ENCODE measurements around the gene PNMA8A. TPM values are rescaled to one million over a fixed set of nuclear protein-coding genes. Genes with fewer than 3 reads are reported as not detected.

PNMA8A gene
- total and polyA plus RNA-seq, 10 of the 15 experiments (the other 5 are each of a cell fraction or from before 2014, with no cell fraction given) = 0.02 to 0.28 (median 0.16) TPM

DNA sequence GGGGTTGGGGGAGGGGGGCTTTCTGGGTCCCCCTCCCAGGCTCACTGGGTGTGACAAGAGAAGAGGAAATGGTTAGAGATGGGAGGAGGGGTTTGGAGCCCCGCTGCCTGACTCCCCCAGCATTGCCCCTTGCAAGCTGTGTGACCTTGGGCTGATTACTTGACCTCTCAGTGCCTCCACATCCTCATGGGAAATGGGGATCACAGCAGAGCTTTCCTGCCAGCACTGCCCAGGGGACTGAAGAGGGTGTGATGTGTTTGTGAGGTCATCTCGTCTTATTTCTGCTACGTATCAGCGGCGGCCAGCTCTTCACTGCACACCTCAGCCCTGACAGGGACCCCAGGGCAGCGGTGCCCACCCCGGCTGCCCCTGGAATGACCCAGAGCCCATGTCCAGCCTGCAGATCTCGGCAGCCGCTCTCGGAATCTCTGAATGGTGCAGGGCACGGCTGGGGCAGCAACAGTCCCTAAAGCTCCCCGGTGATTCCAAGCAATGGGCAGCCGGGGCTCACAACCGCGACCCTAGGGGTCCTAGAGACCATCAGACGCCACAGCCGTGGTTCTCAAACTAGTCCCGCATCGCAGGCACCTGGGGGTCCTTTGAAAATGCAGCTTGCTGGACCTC, 15.9 kb upstream of the PNMA8A start:
- no peak for FAIRE-seq

DNA sequence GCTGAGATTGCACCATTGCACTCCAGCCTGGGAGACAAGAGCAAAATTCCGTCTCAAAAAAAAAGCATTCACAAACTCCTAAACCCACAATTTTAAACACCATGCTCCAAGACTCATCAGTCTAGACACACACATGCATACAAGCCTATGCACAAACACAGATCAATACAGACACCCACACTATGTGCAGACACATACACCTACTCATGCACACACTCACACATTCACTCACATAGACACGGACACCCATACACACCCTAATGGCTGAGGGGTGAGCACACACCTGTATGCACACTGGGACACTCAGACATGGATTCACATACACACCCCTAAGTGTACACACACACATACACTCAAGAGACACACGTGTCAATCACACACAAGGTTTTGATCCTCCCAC, 15.0 kb upstream of the PNMA8A start:
- in situ Hi-C loops (cut with MboI) = loop anchor here (5.0 kb wide), 2 partner anchors 84 to 204 kb away; no protein-coding TSS in a partner anchor
- TF ChIP-seq SUZ12 (IDR thresholded peaks at IDR 0.05; ENCODE audit: unreplicated experiment) (no peak), HDAC2 (IDR thresholded peaks at IDR 0.05) (no peak), STAT1 (conservative IDR thresholded peaks at IDR 0.05) (no peak), SMC3 (IDR thresholded peaks at IDR 0.05; ENCODE audit: borderline replicate concordance, low read length) (no peak), RBBP5 (conservative IDR thresholded peaks at IDR 0.05) (no peak), CREB1 (IDR thresholded peaks at IDR 0.05; ENCODE audit: low read depth) (no peak)
- TF ChIP-seq, protein P1, sequence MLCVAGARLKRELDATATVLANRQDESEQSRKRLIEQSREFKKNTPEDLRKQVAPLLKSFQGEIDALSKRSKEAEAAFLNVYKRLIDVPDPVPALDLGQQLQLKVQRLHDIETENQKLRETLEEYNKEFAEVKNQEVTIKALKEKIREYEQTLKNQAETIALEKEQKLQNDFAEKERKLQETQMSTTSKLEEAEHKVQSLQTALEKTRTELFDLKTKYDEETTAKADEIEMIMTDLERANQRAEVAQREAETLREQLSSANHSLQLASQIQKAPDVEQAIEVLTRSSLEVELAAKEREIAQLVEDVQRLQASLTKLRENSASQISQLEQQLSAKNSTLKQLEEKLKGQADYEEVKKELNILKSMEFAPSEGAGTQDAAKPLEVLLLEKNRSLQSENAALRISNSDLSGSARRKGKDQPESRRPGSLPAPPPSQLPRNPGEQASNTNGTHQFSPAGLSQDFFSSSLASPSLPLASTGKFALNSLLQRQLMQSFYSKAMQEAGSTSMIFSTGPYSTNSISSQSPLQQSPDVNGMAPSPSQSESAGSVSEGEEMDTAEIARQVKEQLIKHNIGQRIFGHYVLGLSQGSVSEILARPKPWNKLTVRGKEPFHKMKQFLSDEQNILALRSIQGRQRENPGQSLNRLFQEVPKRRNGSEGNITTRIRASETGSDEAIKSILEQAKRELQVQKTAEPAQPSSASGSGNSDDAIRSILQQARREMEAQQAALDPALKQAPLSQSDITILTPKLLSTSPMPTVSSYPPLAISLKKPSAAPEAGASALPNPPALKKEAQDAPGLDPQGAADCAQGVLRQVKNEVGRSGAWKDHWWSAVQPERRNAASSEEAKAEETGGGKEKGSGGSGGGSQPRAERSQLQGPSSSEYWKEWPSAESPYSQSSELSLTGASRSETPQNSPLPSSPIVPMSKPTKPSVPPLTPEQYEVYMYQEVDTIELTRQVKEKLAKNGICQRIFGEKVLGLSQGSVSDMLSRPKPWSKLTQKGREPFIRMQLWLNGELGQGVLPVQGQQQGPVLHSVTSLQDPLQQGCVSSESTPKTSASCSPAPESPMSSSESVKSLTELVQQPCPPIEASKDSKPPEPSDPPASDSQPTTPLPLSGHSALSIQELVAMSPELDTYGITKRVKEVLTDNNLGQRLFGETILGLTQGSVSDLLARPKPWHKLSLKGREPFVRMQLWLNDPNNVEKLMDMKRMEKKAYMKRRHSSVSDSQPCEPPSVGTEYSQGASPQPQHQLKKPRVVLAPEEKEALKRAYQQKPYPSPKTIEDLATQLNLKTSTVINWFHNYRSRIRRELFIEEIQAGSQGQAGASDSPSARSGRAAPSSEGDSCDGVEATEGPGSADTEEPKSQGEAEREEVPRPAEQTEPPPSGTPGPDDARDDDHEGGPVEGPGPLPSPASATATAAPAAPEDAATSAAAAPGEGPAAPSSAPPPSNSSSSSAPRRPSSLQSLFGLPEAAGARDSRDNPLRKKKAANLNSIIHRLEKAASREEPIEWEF (IDR thresholded peaks at IDR 0.05; ENCODE audit: insufficient replicate concordance, low read depth, low read length) = no peak

More for the DNA sequence above, 15.9 kb upstream of the PNMA8A start:
- Histone ChIP-seq H2AFZ (ENCODE audit: control insufficient read depth, low read depth, low read length) (no peak overlapping the region), H4K20me1 (ENCODE audit: control insufficient read depth, insufficient read depth) (no peaks in the 10 kb centered on the region), H3K9ac (ENCODE audit: control insufficient read depth, insufficient read depth, low read length) (no peak overlapping the region), H3K4me2 (ENCODE audit: control insufficient read depth, insufficient read depth) (no peak overlapping the region), H3K9me3 (replicated peaks; ENCODE audit: control insufficient read depth, insufficient read depth, low read length) (no peaks in the 10 kb centered on the region), H3K79me2 (ENCODE audit: control insufficient read depth, insufficient read depth, low read length) (no peaks in the 10 kb centered on the region), H3K4me1 (ENCODE audit: control insufficient read depth, insufficient read depth, low read length) (no peaks in the 10 kb centered on the region), H3K27me3 (replicated peaks in 1 of 2; ENCODE audit: control insufficient read depth in 2 of 2, insufficient read depth in 2 of 2, low read length in 1 of 2) (peaks cover 10 to 22% of the 10 kb centered on the region in 2 experiments; a peak in 3 of 4 replicates), H3K36me3 (ENCODE audit: control insufficient read depth in 2 of 2, insufficient read depth in 2 of 2, low read length in 1 of 2) (no peaks in the 10 kb centered on the region), H3K27ac (ENCODE audit: control insufficient read depth, insufficient read depth) (no peak overlapping the region), H3K4me3 (no peak overlapping the region)
- ChIA-PET SMC1A (ENCODE audit: uncharacterized antibody, unreplicated experiment) (interaction anchor here (1.3 to 2.9 kb wide), 2 partner anchors 92 to 206 kb away, joined by 5 to 9 read pairs; no protein-coding TSS in a partner anchor), POLR2A (interaction anchor here (0.5 kb wide), 1 partner anchor 51 kb away, joined by 3 read pairs; no protein-coding TSS in a partner anchor), RAD21 (ENCODE audit: unreplicated experiment) (interaction anchor here (0.9 to 1.8 kb wide), 2 partner anchors 93 to 207 kb away, joined by 4 to 15 read pairs; no protein-coding TSS in a partner anchor), CTCF (interaction anchor here (1.0 to 2.5 kb wide), 4 partner anchors 87 to 207 kb away, joined by 5 to 14 read pairs (median 6); no protein-coding TSS in a partner anchor)
- intact Hi-C loops (cut with micrococcal nuclease; ENCODE audit: unreplicated experiment) = loop anchor here (2.0 kb wide), 1 partner anchor 206 kb away; no protein-coding TSS in a partner anchor
- in situ Hi-C loops (cut with MboI) = loop anchor here (5.0 kb wide), 2 partner anchors 85 to 205 kb away; no protein-coding TSS in a partner anchor
- ATAC-seq (no peak), DNase-seq (ENCODE audit: low read depth, low spot score) (no peak)
- TF ChIP-seq KDM1A (IDR thresholded peaks at IDR 0.05; ENCODE audit: borderline replicate concordance) (no peak), FOS (IDR thresholded peaks at IDR 0.05; ENCODE audit: borderline replicate concordance, extremely low read depth, insufficient read length) (no peak), TBL1XR1 (IDR thresholded peaks at IDR 0.05; ENCODE audit: low read depth, low read length) (no peak), POU2F2 (IDR thresholded peaks at IDR 0.05; ENCODE audit: borderline replicate concordance, low read depth, low read length) (no peak), RFX5 (IDR thresholded peaks at IDR 0.05; ENCODE audit: low read depth, low read length) (no peak), CHD2 (IDR thresholded peaks at IDR 0.05; ENCODE audit: borderline replicate concordance, low read depth, low read length) (no peak), PAX5 (IDR thresholded peaks at IDR 0.05; ENCODE audit: borderline replicate concordance, low read depth, low read length) (no peak), GATAD2B (conservative IDR thresholded peaks at IDR 0.05; ENCODE audit: low read depth) (no peak), CHD4 (IDR thresholded peaks at IDR 0.05) (no peak), NFXL1 (IDR thresholded peaks at IDR 0.05; ENCODE audit: borderline replicate concordance) (no peak), SPI1 (IDR thresholded peaks at IDR 0.05; ENCODE audit: borderline replicate concordance, insufficient read depth, low read depth, low read length) (no peak), SRF (IDR thresholded peaks at IDR 0.05; ENCODE audit: low read depth in 2 of 2, low read length in 2 of 2) (no peak), BCL11A (IDR thresholded peaks at IDR 0.05; ENCODE audit: low read depth, low read length) (no peak)
- no TSS peak for BruUV-seq (replicated peaks)
- 23% methylated on average over 19 of the region's 19 CpGs for whole genome bisulfite sequencing (ENCODE audit: insufficient coverage, insufficient replicate concordance, low lambda C conversion rate, missing lambda C conversion rate)

More for the DNA sequence above, 15.0 kb upstream of the PNMA8A start:
- 14% methylated on average over 3 of the region's 3 CpGs for WGBS (ENCODE audit: insufficient coverage, insufficient replicate concordance, low lambda C conversion rate, missing lambda C conversion rate)
- no peaks in the 10 kb centered on the region for H4K20me1 ChIP-seq (ENCODE audit: control insufficient read depth, insufficient read depth)
- ChIA-PET POLR2A (no interaction called here), RAD21 (ENCODE audit: unreplicated experiment) (no interaction called here), SMC1A (ENCODE audit: uncharacterized antibody, unreplicated experiment) (no interaction called here), CTCF (no interaction called here)
- no peak overlapping the region for H3K9ac ChIP-seq (ENCODE audit: control insufficient read depth, insufficient read depth, low read length)
- intact Hi-C loops (cut with micrococcal nuclease; ENCODE audit: unreplicated experiment) = loop anchor here (2.0 kb wide), 1 partner anchor 206 kb away; no protein-coding TSS in a partner anchor
- ATAC-seq = no peak
- no TSS peak for BruUV-seq (replicated peaks)
- H3K4me3 ChIP-seq = no peak overlapping the region
- H3K9me3 ChIP-seq (replicated peaks; ENCODE audit: control insufficient read depth, insufficient read depth, low read length) = no peaks in the 10 kb centered on the region
- no peak overlapping the region for H2AFZ ChIP-seq (ENCODE audit: control insufficient read depth, low read depth, low read length)
- DNase-seq (ENCODE audit: low read depth, low spot score) = no peak
- peaks cover 10 to 14% of the 10 kb centered on the region in 2 experiments; a peak in 3 of 4 replicates for H3K27me3 ChIP-seq (replicated peaks in 1 of 2; ENCODE audit: control insufficient read depth in 2 of 2, insufficient read depth in 2 of 2, low read length in 1 of 2)
- no peaks in the 10 kb centered on the region for H3K4me1 ChIP-seq (ENCODE audit: control insufficient read depth, insufficient read depth, low read length)
- no peaks in the 10 kb centered on the region for H3K79me2 ChIP-seq (ENCODE audit: control insufficient read depth, insufficient read depth, low read length)
- H3K36me3 ChIP-seq (ENCODE audit: control insufficient read depth in 2 of 2, insufficient read depth in 2 of 2, low read length in 1 of 2) = no peaks in the 10 kb centered on the region
- no peak for FAIRE-seq
- no peak overlapping the region for H3K4me2 ChIP-seq (ENCODE audit: control insufficient read depth, insufficient read depth)
- no peak overlapping the region for H3K27ac ChIP-seq (ENCODE audit: control insufficient read depth, insufficient read depth)

Measured in GM12878 (cell line).